Measurements from ENCODE around the gene SULT1C2.

SULT1C2 gene

GRCh38 chr2:108297436-108298141 is 8.9 kb downstream of the SULT1C2 start:
- peak; percentile 90 for DNase-seq

- DNase-seq = no peak
These were observed 12.9 kb downstream of the SULT1C2 start for GRCh38 chr2:108301558-108301957.

GRCh38 chr2:108304975-108305374 is 16.3 kb downstream of the SULT1C2 start:
- DNase-seq = no peak

GRCh38 chr2:108305901-108306300 is 17.2 kb downstream of the SULT1C2 start:
- DNase-seq = peak; percentile 67

GRCh38 chr2:108309903-108310302 is 21.2 kb downstream of the SULT1C2 start:
- DNase-seq = no peak

- no peak for DNase-seq
These were observed 26.0 kb downstream of the SULT1C2 start for GRCh38 chr2:108314586-108315296.

GRCh38 chr2:108315444-108315934 is 26.8 kb downstream of the SULT1C2 start:
- DNase-seq = no peak

- no peak for DNase-seq
These were observed 27.3 kb downstream of the SULT1C2 start for GRCh38 chr2:108316033-108316432.

- no peak for DNase-seq
These were observed 28.0 kb downstream of the SULT1C2 start for GRCh38 chr2:108316461-108317258.

GRCh38 chr2:108320326-108320922 is 31.7 kb downstream of the SULT1C2 start:
- DNase-seq = no peak

GRCh38 chr2:108323619-108324018 is 34.9 kb downstream of the SULT1C2 start:
- DNase-seq = peak; percentile 69

- DNase-seq = peak; percentile 81
These were observed 36.0 kb downstream of the SULT1C2 start for GRCh38 chr2:108324531-108325255.

GRCh38 chr2:108325756-108326155 is 37.1 kb downstream of the SULT1C2 start:
- DNase-seq = no peak

- no peak for DNase-seq
These were observed 41.1 kb downstream of the SULT1C2 start for GRCh38 chr2:108329771-108330170.

GRCh38 chr2:108330979-108331378 is 42.3 kb downstream of the SULT1C2 start:
- DNase-seq = no peak

GRCh38 chr2:108345951-108346350 is 57.3 kb downstream of the SULT1C2 start:
- no peak for DNase-seq

GRCh38 chr2:108346827-108347226 is 58.1 kb downstream of the SULT1C2 start:
- no peak for DNase-seq

GRCh38 chr2:108347786-108348185 is 59.1 kb downstream of the SULT1C2 start:
- no peak for DNase-seq

GRCh38 chr2:108348816-108349570 is 60.3 kb downstream of the SULT1C2 start:
- no peak for DNase-seq

GRCh38 chr2:108349571-108349928 is 60.9 kb downstream of the SULT1C2 start:
- DNase-seq = no peak

GRCh38 chr2:108351889-108352288 is 63.2 kb downstream of the SULT1C2 start:
- DNase-seq = no peak

- no peak for DNase-seq
These were observed 65.4 kb downstream of the SULT1C2 start for GRCh38 chr2:108354136-108354535.
